ENCODE data around the gene MIDN.

DNA sequence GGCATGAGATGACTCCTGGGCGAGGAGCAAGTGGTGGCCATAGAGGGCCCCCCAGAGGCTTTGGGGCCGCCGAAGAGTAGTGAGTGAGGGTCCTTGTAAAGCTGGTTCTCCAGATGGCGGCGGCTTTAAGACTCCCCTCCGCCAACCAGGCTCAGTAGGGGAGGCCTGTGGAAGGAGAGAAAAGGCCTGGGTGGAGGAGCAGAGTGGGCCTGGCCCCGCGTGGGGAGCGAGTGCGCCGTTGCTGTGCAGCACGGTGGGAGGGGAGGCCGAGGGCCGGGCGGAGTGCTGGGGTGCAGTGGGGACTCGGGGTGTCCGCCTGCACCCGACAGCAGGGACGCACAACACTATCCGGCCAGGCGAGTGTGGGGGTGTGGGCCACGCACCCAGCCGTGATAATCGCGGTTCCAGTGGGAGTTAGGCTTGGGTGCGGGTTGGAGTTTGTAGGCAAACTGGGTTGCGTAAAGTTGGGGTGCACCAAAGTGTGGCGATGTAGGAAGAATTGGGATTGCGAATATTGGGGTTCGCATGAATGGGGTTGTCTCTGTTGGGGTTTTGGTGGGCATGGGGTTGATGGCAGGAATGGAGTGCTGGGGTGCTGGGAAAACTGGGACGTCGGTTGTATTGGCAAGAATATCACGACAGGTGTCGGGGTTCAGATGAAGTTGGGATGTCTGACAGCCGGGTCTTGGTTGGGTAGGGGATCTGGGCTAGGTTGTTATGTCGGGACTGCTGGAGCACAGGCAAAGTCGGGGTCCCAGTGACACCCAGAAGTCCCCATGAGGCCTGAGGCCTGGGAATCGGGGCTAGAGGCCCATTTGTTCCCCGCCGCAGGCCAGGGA, 20.1 kb downstream of the MIDN start:
- TF ChIP-seq CTCF (conservative IDR thresholded peaks at IDR 0.05; ENCODE audit: low read length) (no peak), EZH2phosphoT487 (IDR thresholded peaks at IDR 0.05; ENCODE audit: borderline replicate concordance) (no peak)

Measured in Loucy (cell line).